Choroid plexus epithelial cell (primary cell): ENCODE data around the gene CLCA1.
A peak's percentile ranks its signal among the peaks of the same experiment; 100 is the strongest.

ENCODE experiments used
- DNase-seq: peaks from one replicate; pipeline ENCODE4 v3.0.0-alpha.2; 2010; ENCODE audit warnings: low read depth
- H3K4me3 ChIP-seq: 2 replicates; pipeline ENCODE4 v1.5.1; 2011; ENCODE audit warnings: low read depth, mild to moderate bottlenecking, control low read depth, low read length, moderate library complexity
- TF ChIP-seq, protein P1 (sequence below): conservative IDR thresholded peaks from 2 replicates; pipeline ENCODE4 v1.5.1; 2011; ENCODE audit warnings: low read depth, mild to moderate bottlenecking, control low read depth, inconsistent platforms, low read length, moderate library complexity

Gene CLCA1, protein sequence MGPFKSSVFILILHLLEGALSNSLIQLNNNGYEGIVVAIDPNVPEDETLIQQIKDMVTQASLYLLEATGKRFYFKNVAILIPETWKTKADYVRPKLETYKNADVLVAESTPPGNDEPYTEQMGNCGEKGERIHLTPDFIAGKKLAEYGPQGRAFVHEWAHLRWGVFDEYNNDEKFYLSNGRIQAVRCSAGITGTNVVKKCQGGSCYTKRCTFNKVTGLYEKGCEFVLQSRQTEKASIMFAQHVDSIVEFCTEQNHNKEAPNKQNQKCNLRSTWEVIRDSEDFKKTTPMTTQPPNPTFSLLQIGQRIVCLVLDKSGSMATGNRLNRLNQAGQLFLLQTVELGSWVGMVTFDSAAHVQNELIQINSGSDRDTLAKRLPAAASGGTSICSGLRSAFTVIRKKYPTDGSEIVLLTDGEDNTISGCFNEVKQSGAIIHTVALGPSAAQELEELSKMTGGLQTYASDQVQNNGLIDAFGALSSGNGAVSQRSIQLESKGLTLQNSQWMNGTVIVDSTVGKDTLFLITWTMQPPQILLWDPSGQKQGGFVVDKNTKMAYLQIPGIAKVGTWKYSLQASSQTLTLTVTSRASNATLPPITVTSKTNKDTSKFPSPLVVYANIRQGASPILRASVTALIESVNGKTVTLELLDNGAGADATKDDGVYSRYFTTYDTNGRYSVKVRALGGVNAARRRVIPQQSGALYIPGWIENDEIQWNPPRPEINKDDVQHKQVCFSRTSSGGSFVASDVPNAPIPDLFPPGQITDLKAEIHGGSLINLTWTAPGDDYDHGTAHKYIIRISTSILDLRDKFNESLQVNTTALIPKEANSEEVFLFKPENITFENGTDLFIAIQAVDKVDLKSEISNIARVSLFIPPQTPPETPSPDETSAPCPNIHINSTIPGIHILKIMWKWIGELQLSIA

DNA sequence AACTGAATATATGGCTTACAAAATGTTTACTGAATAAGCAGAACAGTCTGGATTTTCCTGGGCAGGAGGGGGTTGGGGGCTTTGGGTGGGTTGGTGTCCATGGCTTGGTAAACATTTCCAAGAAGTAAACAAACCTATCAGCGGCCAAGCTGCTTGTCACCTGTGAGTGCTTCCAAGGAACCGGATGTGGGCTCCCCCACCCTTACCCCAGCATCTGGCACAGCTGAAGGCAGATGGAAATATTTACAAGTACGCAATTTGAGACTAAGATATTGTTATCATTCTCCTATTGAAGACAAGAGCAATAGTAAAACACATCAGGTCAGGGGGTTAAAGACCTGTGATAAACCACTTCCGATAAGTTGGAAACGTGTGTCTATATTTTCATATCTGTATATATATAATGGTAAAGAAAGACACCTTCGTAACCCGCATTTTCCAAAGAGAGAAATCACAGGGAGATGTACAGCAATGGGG lies at the start of gene CLCA1:
TSS of gene CLCA1 (plus strand) at position 427 of the 477 bp plus-strand sequence. CDS start at position 472, 45 bp downstream.
- no peak for DNase-seq
- TF ChIP-seq, protein P1, sequence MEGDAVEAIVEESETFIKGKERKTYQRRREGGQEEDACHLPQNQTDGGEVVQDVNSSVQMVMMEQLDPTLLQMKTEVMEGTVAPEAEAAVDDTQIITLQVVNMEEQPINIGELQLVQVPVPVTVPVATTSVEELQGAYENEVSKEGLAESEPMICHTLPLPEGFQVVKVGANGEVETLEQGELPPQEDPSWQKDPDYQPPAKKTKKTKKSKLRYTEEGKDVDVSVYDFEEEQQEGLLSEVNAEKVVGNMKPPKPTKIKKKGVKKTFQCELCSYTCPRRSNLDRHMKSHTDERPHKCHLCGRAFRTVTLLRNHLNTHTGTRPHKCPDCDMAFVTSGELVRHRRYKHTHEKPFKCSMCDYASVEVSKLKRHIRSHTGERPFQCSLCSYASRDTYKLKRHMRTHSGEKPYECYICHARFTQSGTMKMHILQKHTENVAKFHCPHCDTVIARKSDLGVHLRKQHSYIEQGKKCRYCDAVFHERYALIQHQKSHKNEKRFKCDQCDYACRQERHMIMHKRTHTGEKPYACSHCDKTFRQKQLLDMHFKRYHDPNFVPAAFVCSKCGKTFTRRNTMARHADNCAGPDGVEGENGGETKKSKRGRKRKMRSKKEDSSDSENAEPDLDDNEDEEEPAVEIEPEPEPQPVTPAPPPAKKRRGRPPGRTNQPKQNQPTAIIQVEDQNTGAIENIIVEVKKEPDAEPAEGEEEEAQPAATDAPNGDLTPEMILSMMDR: no peak
- H3K4me3 ChIP-seq: no peak within 1 kb of the TSS

DNA sequence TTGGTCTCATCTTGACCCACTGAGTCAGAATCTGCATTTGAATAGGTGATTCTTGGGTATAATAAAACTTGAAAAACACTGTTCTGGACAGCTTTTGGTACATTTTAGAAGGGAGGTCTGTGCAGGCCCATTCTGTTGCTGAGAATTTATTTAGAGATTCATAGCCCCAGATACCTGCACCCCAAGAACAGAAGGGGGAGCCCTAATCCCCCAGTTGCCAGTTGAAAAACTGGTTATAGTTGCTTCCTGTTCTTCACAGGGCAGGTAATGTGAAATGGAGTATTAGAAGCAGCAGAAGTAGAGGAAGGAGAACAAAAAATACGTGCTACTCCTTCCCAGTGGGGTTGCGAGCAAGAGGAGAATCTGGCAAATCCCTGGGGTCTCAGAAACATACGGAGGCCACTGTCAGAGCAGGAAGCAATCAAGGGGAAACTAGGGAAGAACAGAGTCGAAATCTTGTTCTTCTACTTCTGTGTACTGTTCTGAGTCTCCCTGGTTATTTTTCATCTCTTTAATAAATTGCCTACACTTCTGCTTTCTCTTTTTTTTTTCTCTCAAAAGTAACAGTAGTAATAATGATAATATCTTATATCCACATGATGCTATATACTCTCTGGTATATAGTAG lies 49.3 kb upstream of the CLCA1 start:
- TF ChIP-seq, protein P1: peak; percentile 77
- DNase-seq: peak; percentile 65
- no peak overlapping the region for H3K4me3 ChIP-seq

DNA sequence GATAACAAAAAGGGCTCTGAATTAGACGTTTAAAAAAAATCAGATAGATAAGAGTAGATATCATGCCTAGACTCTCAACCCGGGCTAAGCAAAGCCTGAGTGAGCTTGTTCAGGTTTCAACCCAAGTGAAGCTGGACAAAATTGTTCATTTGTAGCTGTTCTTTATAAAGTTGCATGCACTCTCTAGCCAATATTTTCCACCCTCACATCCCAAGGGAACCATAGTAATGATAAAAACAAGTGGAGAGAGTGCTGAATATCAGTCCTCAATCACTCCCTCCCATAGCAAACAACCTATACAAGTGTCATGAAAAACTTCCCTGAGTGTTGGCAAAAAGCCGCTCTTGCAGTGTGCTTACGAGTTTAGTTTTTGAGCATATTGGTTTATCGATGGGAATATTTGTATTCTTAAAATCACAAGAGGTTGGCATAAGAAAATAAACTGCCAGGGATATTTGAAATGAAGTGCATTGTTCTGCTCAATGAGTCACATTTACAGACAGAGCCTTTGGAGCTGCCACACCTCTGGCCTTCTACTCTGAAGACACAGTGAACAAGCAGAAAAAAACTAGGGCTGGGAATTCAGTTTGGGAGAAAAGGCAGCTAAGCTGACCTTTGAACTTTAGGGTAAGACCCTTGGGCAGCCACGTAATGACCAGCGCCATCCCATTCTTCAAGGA lies 47.0 kb upstream of the CLCA1 start:
- TF ChIP-seq, protein P1: no peak
- no peak for DNase-seq
- no peak overlapping the region for H3K4me3 ChIP-seq

DNA sequence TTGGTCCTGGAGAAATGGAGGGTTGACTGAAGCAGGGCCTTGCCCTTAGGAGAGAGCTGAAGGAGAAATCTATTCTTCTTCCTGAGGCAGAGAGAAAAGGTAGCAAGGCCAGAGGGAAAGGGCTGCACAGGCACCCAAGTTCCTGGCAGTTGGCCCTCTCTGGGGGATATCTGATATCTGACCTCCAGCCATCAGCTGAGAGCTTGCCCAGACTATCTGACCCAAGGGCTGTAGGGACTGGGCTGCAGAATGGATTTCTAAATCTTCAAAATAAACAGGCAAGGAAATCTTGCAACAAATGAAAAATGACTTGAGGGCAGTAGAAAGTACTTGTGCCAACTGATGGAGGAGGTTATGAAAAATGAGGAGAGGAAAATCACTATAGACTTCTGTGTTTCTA lies 45.3 kb upstream of the CLCA1 start:
- TF ChIP-seq, protein P1: no peak
- H3K4me3 ChIP-seq: no peak overlapping the region
- no peak for DNase-seq

DNA sequence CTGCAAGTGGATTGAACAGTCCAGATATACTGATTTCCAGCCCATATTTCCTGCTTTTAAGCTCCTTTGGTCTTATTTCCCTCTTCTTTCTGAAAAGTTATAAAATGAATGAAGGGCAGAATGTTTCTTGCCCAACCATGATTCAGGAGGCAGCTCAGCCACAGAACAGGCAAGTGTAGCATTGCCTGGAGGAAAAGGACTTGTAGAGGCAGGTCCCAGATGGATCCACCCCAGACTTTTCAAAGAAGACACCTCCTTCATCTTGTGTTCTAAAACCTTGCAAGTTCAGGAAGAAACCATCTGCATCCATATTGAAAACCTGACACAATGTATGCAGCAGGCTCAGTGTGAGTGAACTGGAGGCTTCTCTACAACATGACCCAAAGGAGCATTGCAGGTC lies 44.9 kb upstream of the CLCA1 start, which contains the start of gene CLCA2:
TSS of gene CLCA2 (plus strand) at position 299 of the 400 bp plus-strand sequence. CDS start at position 376, 77 bp downstream.
- no peak for DNase-seq
- no peak within 1 kb of the TSS for H3K4me3 ChIP-seq
- TF ChIP-seq, protein P1: no peak

DNA sequence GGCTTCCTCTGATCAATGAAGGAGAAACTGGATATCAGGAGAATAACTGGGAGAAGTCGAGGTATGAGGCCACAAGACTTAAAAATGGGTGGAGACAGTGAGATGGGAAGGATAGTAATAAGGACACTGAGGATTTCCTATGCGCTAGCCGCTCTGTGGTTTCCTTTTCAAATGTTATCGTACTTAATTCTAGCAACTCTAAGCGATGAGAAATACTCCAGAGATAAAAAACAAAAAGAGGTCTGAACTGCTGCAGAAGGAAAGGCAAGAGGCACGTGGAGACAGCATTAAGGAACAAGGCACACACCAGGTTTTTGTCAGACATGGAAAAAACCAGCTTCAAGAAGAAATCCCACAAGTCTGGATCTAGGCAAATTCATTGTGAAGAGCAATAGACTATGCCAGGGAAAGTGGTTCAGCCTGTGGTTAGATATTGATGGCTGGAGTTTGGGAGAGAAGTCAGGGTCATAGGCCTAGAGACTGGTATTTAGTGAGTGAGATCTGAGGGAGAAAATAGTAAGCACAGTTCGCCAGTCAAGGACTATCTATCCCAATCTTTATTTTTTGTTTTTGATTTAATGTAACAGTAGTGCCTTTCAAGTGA lies 39.5 kb upstream of the CLCA1 start:
- no peak overlapping the region for H3K4me3 ChIP-seq
- TF ChIP-seq, protein P1: no peak
- peak; percentile 37 for DNase-seq
